ENCODE measurements around the gene SCMH1. TPM values are rescaled to one million over a fixed set of nuclear protein-coding genes. Genes with fewer than 3 reads are reported as not detected.

The SCMH1 gene
- total RNA-seq, 1 experiment from 2014 or later, result 16.5 TPM

- no peak overlapping the region for H2BK120ac ChIP-seq (ENCODE audit: low read depth, low read length, poor library complexity, severe bottlenecking)
- H3K23ac ChIP-seq (ENCODE audit: insufficient read length, low read depth, low read length), result no peak overlapping the region
- H2BK5ac ChIP-seq (ENCODE audit: insufficient read length, low read length), result no peak overlapping the region
- Mint-ChIP-seq H3K27ac (no peak overlapping the region), H3K4me3 (no peak overlapping the region), H3K36me3 (ENCODE audit: insufficient read depth in 1 of 3, low read depth in 3 of 3) (peaks cover 36 to 57% (median 53%) of the 10 kb centered on the region in 3 experiments; a peak in 6 of 7 replicates), H3K9me3 (no peaks in the 10 kb centered on the region), H3K4me1 (peaks cover 18 to 22% of the 10 kb centered on the region in 2 experiments), H3K27me3 (ENCODE audit: low read depth) (no peaks in the 10 kb centered on the region)
- no peak overlapping the region for H2BK20ac ChIP-seq (ENCODE audit: low read depth, low read length, poor library complexity, severe bottlenecking)
- H3K27me3 ChIP-seq (ENCODE audit: insufficient read depth, low read length), result no peaks in the 10 kb centered on the region
- TF ChIP-seq, protein P1, sequence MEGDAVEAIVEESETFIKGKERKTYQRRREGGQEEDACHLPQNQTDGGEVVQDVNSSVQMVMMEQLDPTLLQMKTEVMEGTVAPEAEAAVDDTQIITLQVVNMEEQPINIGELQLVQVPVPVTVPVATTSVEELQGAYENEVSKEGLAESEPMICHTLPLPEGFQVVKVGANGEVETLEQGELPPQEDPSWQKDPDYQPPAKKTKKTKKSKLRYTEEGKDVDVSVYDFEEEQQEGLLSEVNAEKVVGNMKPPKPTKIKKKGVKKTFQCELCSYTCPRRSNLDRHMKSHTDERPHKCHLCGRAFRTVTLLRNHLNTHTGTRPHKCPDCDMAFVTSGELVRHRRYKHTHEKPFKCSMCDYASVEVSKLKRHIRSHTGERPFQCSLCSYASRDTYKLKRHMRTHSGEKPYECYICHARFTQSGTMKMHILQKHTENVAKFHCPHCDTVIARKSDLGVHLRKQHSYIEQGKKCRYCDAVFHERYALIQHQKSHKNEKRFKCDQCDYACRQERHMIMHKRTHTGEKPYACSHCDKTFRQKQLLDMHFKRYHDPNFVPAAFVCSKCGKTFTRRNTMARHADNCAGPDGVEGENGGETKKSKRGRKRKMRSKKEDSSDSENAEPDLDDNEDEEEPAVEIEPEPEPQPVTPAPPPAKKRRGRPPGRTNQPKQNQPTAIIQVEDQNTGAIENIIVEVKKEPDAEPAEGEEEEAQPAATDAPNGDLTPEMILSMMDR (conservative IDR thresholded peaks at IDR 0.05), result no peak
- H2BK15ac ChIP-seq (ENCODE audit: low read depth, low read length), result no peak overlapping the region
- no peak overlapping the region for H2AK5ac ChIP-seq (ENCODE audit: insufficient read length, low read length)
- no peak overlapping the region for H3K14ac ChIP-seq (ENCODE audit: insufficient read depth, low read length)
- H3K56ac ChIP-seq (ENCODE audit: insufficient read length, low read depth, low read length), result no peak overlapping the region
- no peak overlapping the region for H3K4me2 ChIP-seq (ENCODE audit: insufficient read depth, insufficient read length, low read length)
- no peak overlapping the region for H3K18ac ChIP-seq (ENCODE audit: insufficient read length, low read depth, low read length)
- peaks cover 6% of the 10 kb centered on the region for H3K4me1 ChIP-seq (ENCODE audit: insufficient read depth, low read length)
- H3K79me1 ChIP-seq (ENCODE audit: insufficient read depth, low read depth, low read length, poor library complexity, severe bottlenecking), result no peaks in the 10 kb centered on the region
- H4K20me1 ChIP-seq (ENCODE audit: control insufficient read depth, insufficient read depth, insufficient read length), result no peaks in the 10 kb centered on the region
- peaks cover 20% of the 10 kb centered on the region; the same call in 1 of the 2 replicates for H3K79me2 ChIP-seq (ENCODE audit: insufficient read depth, low read length)
- no peak overlapping the region for H4K91ac ChIP-seq (ENCODE audit: insufficient read length, low read depth, low read length)
- no peak overlapping the region for H4K5ac ChIP-seq (ENCODE audit: insufficient read length, low read depth, low read length)
- no peak overlapping the region for H3K27ac ChIP-seq (ENCODE audit: insufficient read length, low read depth, low read length)
- H3K4ac ChIP-seq (ENCODE audit: low read depth, low read length), result no peak overlapping the region
- no peak overlapping the region for H4K8ac ChIP-seq (replicated peaks; ENCODE audit: insufficient read length, low read depth, low read length)
- H2BK12ac ChIP-seq (ENCODE audit: insufficient read length, low read depth, low read length), result no peak overlapping the region
- no peak for DNase-seq
- no peak overlapping the region for H3K9ac ChIP-seq (ENCODE audit: extremely low read depth, insufficient read length, low read length)
- H3K23me2 ChIP-seq (ENCODE audit: insufficient read length, low read depth, low read length, poor library complexity, severe bottlenecking), result peaks cover 7% of the 10 kb centered on the region
- no peak overlapping the region for H3T11ph ChIP-seq (ENCODE audit: low read length)
- H2AFZ ChIP-seq (ENCODE audit: low read length), result no peak overlapping the region
- WGBS (ENCODE audit: extremely low coverage, insufficient read length, low lambda C conversion rate), result no CpG with 5 or more reads among the region's 1 CpG
- no peaks in the 10 kb centered on the region for H3K9me3 ChIP-seq (ENCODE audit: control insufficient read depth, low read depth, low read length)
Observed at GRCh38 chr1:40983286-40983685, 258.8 kb downstream of the SCMH1 start.

All from H9 (cell line).